Renal cortex interstitium (tissue), 15 donors: ENCODE measurements around the gene ACTR6. TPM values are rescaled to one million over a fixed set of nuclear protein-coding genes. Genes with fewer than 3 reads are reported as not detected.

Experiments
- DNase-seq, 11 donors: peaks; one replicate each; pipeline ENCODE4 v3.0.0-alpha.2; 2013; ENCODE audit warnings: low read depth in 9 of 11, low spot score in 4 of 11; ENCODE audit errors: extremely low read depth in 1 of 11
- long read RNA-seq, 16 experiments: transcript quantifications; one replicate each; lab custom pipeline, GENCODE V29; 2026
- polyA plus RNA-seq, 3 donors: library from polyadenylated mRNA; unstranded; fragments of 120-200 nt; gene quantifications; one replicate each; pipeline ENCODE4 v1.2.1, GENCODE V29; 2013; ENCODE audit not compliant: insufficient read length in 3 of 3

ACTR6 gene
- polyA plus RNA-seq: 10 to 100 TPM; 33.5 to 39.4 (median 34.2) TPM
- long read RNA-seq, donor 1, transcript ACTR6-201 (11 exons, 2,464 nt): major isoform, 9 of 27 reads
- long read RNA-seq, donor 1, partial matches to known transcripts: 18 of 27 reads
- long read RNA-seq, donor 1, other reads (novel, unspliced or antisense): 0 of 27 reads
- long read RNA-seq, donor 2, transcript ACTR6-201 (11 exons, 2,464 nt): major isoform, 6 of 20 reads
- long read RNA-seq, donor 2, partial matches to known transcripts: 12 of 20 reads
- long read RNA-seq, donor 2, other reads (novel, unspliced or antisense): 0 of 20 reads
- long read RNA-seq, donor 3, transcript ACTR6-201 (11 exons, 2,464 nt): major isoform, 8 of 42 reads
- long read RNA-seq, donor 3, partial matches to known transcripts: 31 of 42 reads
- long read RNA-seq, donor 3, other reads (novel, unspliced or antisense): 0 of 42 reads
- long read RNA-seq, donor 4, transcript ACTR6-201 (11 exons, 2,464 nt): major isoform, 7 of 17 reads
- long read RNA-seq, donor 4, partial matches to known transcripts: 9 of 17 reads
- long read RNA-seq, donor 4, other reads (novel, unspliced or antisense): 0 of 17 reads
- long read RNA-seq, donor 5: 0 reads
- long read RNA-seq, donor 6, partial matches to known transcripts: 16 of 21 reads
- long read RNA-seq, donor 6, other reads (novel, unspliced or antisense): 0 of 21 reads
- long read RNA-seq, donor 7, partial matches to known transcripts: 27 of 32 reads
- long read RNA-seq, donor 7, other reads (novel, unspliced or antisense): 0 of 32 reads
- long read RNA-seq, donor 8, transcript ACTR6-201 (11 exons, 2,464 nt): major isoform, 14 of 62 reads
- long read RNA-seq, donor 8, partial matches to known transcripts: 46 of 62 reads
- long read RNA-seq, donor 8, other reads (novel, unspliced or antisense): 0 of 62 reads
- long read RNA-seq, donor 9, transcript ACTR6-201 (11 exons, 2,464 nt): major isoform, 13 of 32 reads
- long read RNA-seq, donor 9, partial matches to known transcripts: 19 of 32 reads
- long read RNA-seq, donor 9, other reads (novel, unspliced or antisense): 0 of 32 reads
- long read RNA-seq, donor 10, transcript ACTR6-201 (11 exons, 2,464 nt): major isoform, 5 of 30 reads
- long read RNA-seq, donor 10, partial matches to known transcripts: 23 of 30 reads
- long read RNA-seq, donor 10, other reads (novel, unspliced or antisense): 0 of 30 reads
- long read RNA-seq, donor 11, transcript ACTR6-201 (11 exons, 2,464 nt): major isoform, 5 of 33 reads
- long read RNA-seq, donor 11, partial matches to known transcripts: 27 of 33 reads
- long read RNA-seq, donor 11, other reads (novel, unspliced or antisense): 0 of 33 reads
- long read RNA-seq, donor 12, partial matches to known transcripts: 0 of 7 reads
- long read RNA-seq, donor 12, other reads (novel, unspliced or antisense): 0 of 7 reads
- long read RNA-seq, donor 13: 0 reads
- long read RNA-seq, donor 14, transcript ACTR6-201 (11 exons, 2,464 nt): major isoform, 18 of 35 reads
- long read RNA-seq, donor 14, partial matches to known transcripts: 15 of 35 reads
- long read RNA-seq, donor 14, other reads (novel, unspliced or antisense): 0 of 35 reads
- long read RNA-seq, donor 15, partial matches to known transcripts: 12 of 12 reads
- long read RNA-seq, donor 15, other reads (novel, unspliced or antisense): 0 of 12 reads
- long read RNA-seq, donor 16, transcript ACTR6-201 (11 exons, 2,464 nt): major isoform, 18 of 63 reads
- long read RNA-seq, donor 16, partial matches to known transcripts: 42 of 63 reads
- long read RNA-seq, donor 16, other reads (novel, unspliced or antisense): 0 of 63 reads

DNA sequence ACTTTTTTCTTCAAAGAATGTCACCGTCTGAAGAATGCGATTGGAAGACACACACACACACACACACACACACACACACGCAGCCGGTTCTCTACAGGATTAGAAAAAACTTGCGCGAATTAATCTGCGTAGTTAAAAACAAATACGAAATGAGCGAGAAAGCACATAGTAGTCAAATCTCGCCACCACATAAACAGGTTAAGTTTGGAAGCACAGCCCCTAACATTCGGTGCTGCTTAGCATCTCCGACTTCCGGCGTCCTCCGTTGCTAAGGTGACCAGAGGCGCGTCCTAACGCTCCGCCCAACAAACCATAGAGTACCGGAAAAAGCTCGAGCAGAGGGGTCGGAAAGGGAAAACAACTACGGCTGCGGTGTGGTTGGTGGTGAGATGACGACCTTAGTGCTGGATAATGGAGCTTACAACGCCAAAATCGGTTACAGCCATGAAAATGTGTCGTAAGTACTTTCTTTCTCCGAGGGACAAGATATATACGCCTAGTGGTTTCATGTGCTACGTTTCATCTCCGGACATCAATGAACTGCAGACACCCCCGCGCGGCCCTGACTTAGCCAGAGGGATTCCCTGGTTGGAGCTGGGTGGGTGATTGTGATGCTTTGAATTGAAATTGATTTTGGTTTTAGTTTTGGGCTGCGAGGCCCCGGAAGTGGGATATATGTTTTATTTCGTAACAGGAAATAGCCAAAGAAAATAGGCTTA lies at the start of gene ACTR6:
ACTR6 (plus strand) TSS at position 353 of the 719 bp plus-strand sequence; CDS start at position 390, 37 bp downstream.
- DNase-seq: peak; percentile 94 to 98 (median 96)

DNA sequence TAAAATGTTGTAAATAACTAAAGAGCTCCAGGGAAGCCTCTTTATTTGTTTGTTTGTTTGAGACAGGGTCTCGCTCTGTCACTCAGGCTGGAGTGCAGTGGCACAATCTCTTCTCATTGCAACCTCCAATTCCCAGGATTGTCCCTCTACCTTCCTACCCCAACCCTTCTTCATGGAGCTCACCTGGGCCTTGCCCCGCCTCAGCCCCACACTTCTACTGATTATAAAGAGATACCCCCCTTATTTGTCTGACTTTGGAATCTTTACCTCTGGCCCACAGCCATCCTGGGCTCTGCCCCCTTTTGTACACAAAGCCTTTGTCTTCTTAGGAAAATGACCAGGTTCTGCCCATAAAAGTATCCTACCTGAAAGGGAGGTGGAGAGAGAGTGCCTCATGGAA lies 48.8 kb upstream of the ACTR6 start:
- no peak for DNase-seq

DNA sequence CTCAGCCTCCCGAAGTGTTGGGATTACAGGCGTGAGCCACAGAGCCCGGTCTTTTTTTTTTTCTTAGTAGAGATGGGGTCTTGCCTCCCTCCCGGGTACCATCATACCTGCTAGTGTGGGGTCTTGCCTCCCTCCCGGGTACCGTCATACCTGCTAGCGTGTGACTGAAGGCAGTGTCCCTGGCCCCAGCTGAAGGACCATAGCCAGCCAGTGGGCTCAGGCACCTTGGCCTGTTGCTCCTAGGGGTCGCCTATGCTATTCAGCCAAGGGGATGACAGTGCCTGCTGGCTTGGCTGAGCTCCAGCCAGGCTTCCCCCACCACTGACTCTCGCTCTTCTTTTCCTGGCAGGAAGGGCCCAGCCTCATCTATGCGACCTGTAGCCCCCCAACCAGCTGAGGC lies 47.5 kb upstream of the ACTR6 start:
- no peak for DNase-seq

DNA sequence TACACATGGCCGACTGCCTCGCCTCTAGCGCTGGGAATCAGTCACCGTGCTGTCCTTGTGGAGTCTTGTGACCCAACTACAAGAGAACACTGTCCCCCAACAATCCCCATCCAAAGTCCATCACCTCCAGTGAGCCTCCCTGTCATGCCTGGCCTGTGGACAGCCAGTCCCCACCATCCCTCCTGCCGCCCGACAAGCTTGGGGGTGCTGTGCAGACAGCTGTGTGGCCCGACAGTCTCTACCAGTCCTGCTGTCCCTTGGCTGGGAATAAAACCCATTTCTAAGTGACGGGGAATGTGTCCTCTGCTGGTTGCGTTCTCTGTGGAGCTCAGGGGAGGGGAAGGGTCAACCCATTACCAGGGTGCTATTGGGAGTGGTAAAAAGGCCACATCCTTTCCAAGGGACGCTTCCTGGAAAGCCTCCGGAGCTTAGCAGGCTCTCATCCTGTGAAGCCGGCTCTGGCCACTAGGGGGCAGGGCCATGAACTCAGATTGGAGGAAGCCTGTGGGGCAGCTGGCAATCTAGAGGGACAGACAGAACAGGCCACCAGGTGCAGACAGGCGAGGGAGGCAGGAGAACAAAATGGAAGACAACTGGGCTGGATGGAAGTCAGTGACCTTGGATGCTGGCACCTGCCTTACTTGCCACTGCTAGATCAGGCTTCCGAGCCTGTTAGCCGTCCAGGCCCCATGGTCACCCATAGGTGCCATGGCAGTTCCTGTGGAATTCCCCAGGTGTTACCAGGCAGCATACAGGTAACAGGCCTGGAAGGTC lies 46.0 kb upstream of the ACTR6 start:
- DNase-seq: peak in 1 of 11 donors; percentile 31

DNA sequence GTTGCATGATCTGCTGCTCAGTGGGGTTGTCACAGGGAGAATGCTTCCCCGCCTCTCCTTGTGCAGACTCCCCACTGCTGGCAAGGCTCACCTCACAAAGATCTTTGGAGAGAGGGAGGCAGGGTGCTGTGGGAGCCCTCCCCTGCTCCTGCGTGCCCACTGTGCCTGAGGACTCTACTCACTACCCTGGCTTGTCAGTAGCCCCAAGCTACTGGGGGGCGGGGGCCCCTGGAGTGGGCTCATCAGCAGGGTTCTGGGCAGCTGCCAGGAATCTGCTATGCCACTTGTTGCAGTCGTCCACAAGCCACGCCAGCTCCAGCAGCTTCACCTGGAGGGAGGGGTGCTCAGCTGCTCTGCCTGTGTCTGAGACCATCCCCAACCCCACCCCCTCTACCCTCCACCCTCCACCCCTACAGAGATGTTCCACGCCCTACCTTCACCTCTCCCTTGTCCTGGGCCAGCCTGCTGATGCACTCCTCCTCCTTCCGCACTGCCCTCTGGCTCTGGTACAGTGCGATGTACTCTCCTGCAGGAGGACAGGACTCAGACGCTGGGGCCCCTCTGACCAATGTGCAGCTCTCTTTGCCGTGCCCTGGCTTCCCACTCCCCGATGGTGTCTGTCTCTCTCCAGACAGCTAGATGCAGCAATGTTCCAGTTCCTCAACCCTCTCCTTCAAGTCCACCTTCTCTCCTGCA lies 43.7 kb upstream of the ACTR6 start:
- no peak for DNase-seq

DNA sequence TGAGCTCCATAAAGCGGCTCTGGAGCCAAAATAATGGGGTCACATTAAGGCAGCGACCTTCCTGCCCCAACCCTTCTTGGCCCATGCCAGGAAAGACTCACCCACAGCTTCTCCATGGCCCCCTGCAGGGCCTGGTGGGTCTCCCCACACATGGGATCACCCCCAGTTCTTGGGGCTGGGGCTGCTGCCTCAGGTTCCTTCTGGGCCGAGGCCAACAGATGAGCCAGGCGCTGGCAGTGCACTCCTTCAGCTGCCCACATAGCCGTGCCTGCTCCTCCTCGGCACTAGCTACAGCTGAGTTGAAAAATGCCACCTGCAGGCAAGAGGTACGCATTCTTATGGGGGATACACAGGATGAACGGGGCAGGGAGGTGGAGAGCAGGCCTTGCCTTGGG lies 43.2 kb upstream of the ACTR6 start:
- DNase-seq: no peak

DNA sequence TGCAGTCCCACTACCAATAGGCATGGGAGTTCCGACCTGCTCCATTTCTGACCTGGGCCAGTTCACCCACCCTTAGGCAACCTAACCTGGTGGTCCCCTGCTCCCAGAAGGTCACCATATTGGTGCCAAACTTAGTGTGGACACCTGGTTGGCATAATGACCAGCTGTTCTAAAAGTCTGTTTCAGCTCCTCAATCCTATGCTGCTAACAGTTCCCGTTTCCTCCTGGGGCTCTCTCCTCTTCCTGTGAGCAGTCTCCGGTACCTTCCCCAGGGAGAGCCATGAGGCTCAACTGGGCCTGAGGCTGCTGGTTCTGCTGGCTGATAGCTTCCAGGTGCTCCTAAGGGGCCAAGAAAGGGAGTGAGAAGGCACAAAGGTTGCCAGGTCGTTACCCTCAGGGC lies 42.1 kb upstream of the ACTR6 start:
- DNase-seq: no peak

DNA sequence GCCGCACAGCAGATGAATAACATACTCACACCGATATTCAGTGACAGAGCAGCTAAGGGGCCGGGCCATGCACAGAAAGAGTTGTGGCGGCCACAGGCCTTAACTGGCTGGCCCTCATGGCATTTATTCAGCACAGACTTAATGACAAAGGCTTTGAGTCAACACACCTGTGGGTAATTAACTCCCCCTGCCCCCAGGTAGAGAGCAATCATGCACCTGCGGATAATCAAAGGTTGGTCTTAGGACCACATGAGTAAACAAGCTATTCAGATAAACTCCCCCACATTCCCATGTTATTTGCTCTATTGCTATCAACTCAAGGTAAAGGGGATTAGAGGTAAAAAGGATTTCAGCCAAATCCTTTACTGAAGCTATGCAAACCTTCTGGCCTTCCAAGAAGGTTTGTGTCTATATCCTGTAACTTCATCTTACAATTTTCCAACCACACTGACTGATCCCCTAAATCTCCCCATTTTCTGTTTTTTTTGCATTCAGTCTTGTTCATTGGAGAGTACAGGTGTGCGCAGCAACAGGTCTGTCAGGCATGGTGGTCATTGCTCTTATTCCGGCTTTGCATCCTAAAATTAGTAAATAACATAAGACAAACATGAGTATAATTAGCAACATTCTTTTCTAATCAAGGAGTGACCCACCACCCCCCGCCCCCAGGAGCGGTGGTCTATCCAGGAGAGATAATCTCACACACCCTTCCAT lies 41.1 kb upstream of the ACTR6 start:
- DNase-seq: no peak

DNA sequence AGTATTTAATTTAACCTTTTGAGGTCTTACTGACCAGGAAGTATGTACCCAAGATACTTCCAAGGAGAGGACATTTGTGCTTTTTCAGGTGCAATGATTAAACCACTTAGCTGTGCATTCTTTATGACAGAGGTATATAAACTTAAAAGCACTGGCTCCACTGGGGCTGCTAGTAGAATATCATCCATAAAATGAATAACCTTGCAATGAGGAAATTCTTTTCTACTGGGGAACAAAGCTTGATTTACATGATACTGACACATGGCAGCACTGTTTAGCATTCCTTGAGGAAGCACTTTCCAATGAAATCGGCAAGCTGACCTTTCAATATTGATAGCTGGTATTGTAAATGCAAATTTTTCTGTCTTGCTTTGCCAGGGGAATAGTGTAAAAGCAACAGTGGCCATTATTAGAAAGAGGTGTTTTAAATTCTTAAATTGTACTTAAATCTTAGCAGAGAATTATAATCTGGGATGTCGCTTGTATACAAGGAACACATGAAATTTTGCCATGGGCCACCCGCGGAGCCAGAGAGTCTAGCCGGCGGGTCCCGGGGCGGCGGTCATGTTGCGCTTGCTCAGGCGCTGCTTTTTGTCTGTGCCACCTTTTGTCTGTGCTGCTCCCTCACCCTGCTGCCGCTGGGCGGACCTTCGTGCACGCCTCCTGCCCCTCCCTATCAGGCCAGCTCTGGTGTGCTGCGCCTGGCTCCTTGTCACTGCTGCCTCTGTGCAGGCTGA lies 37.0 kb upstream of the ACTR6 start:
- peak in 5 of 11 donors; percentile 23 to 48 (median 37) for DNase-seq

DNA sequence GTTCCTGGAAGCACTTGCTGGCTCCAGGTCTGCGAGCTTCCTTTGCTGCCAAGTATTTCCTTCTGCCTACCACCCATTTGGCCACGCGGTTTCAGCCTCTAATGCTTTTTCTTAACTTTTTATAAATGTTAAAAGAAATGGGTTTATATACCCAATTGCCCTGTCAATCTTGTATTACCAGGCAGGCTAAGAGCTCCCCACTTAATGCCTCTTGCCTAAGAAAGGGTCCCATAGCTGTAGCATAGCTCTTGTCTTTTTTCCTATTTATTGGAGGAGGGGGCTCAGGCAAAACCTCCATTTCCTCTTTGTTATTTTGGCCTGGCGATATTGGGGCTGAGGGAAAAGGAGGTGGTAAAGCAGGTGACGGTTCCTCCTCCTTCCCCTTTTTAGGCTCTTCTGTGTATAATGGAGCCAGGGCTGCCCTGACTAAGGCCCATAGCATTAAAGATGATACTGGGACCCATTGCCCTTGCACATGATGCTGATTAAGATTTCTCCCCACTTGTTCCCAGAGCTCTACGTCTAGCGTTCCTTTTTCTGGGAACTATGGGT lies 36.4 kb upstream of the ACTR6 start:
- DNase-seq: no peak

DNA sequence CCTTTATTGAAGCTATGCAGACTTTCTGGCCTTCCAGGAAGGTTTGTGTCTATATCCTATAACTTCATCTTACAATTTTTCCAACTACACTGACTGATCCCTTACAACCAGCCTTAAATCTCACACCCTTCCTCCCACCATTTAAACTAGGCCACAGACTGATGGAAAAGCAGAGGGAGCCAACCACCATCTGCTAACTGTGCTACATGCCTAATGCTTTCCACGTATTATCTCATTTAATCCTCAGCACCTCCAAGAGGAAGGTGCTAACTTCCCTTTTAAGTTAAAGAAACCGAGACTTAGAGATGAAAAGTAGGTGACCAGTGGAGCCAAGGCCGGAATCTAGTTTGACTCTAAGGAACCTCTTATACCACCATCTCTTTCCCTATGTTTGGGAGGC lies 35.3 kb upstream of the ACTR6 start:
- DNase-seq: no peak

DNA sequence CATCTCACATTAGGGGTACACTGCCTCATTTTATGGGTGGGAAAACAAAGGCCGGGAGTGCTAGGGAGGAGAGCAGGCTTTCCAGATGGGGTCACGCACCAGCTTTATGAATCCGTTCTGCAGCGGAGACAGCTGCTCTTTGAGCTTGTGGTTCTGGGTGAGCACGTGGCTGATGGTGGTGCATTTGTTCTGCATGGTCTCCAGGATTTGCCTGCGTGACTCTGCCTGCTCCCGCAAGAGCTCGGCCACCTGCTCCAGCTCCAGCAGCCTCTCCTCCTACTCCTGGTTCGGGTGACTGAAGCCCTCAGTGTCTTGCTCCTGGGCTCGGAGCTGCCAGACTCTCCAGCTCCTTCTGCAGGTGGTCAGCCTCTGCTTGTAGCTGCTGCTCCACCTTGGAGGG lies 34.4 kb upstream of the ACTR6 start:
- no peak for DNase-seq

DNA sequence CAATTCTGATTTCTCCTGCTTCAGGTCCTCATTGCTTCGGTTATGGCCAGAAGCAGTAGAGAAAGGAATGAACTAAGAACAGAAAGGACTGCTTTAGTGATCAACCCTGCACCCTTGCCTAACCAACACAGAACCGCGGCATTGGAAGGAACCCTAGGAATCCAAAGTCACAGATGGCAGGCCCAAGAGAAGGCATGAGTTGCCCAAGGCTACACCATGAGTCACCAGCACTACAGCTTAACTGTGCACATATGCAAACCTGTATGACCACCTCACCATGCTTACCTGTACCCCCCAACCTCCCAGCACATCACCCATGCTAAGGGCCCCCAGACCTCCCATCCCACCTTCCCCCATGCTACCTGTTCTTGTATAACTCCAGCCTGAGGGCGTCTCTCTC lies 32.1 kb upstream of the ACTR6 start:
- DNase-seq: no peak

DNA sequence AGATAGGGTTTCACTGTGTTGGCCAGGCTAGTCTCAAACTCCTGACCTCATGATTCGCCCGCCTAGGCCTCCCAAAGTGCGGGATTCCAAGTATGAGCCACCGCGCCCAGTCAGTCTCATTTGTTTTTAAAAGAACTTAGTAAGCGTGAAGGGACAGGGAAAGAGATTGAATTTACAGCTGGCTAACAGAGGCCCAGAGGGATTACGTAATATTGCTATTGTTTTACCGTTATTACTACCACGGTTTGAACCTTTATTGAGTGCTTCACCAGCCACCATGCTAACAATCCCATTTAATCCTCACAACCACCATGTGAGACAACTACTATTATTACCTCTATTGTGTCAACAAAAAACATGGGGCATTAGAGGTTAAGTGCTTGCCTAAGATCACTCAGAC lies 31.3 kb upstream of the ACTR6 start:
- DNase-seq: no peak
